Colonic mucosa (tissue), 4 donors: Measurements from ENCODE around the gene SLX9. TPM values are rescaled to one million over a fixed set of nuclear protein-coding genes. Genes with fewer than 3 reads are reported as not detected.

Experiments used
- DNase-seq: peaks from one replicate; pipeline ENCODE4 v3.0.0-alpha.2; 2020
- H3K27ac ChIP-seq: fragments of 200-600 bp; one replicate; pipeline ENCODE4 v1.8.0; 2021
- H3K27me3 ChIP-seq: fragments of 200-600 bp; one replicate; pipeline ENCODE4 v1.8.0; 2021
- H3K36me3 ChIP-seq: fragments of 200-600 bp; one replicate; pipeline ENCODE4 v1.8.0; 2021
- H3K4me1 ChIP-seq: fragments of 200-600 bp; one replicate; pipeline ENCODE4 v1.8.0; 2021; ENCODE audit warnings: mild to moderate bottlenecking
- H3K4me3 ChIP-seq: fragments of 200-600 bp; one replicate; pipeline ENCODE4 v1.8.0; 2021
- H3K9ac ChIP-seq, 2 donors: one replicate each; pipeline ENCODE4 v1.7.0; 2013; ENCODE audit warnings: control low read depth in 2 of 2, low read depth in 2 of 2, low read length in 2 of 2
- H3K9me3 ChIP-seq: fragments of 200-600 bp; one replicate; pipeline ENCODE4 v1.8.0; 2021
- intact Hi-C: fragments of 100-400 bp; cut with DNase I; formaldehyde crosslinking; loops from one replicate; pipeline ENCODE4 v1.14.1; 2022
- total RNA-seq, 2 donors: library from RNA; stranded (reverse); fragmentation: NEBNext Ultra II Directional in 1 of 2; extraction: Animal tissue kit (Norgen Biotek cat#: 25700) in 1 of 2; gene quantifications; one replicate each; pipeline ENCODE4 v1.2.1, GENCODE V29; 2021
- TF ChIP-seq, protein P1 (sequence below): fragments of 200-600 bp; IDR thresholded peaks from one replicate; pipeline ENCODE4 v1.8.0; 2022; ENCODE audit warnings: antibody characterized with exemption, mild to moderate bottlenecking
- donor health status: healthy.
- donor health status: DM: no; HTN: no; CAD: no.
- donor health status: DM: no; HTN: no; CAD: no.

Gene SLX9
- total RNA-seq, 2 donors from 2014 or later, result 30.6 to 50.1 TPM

DNA sequence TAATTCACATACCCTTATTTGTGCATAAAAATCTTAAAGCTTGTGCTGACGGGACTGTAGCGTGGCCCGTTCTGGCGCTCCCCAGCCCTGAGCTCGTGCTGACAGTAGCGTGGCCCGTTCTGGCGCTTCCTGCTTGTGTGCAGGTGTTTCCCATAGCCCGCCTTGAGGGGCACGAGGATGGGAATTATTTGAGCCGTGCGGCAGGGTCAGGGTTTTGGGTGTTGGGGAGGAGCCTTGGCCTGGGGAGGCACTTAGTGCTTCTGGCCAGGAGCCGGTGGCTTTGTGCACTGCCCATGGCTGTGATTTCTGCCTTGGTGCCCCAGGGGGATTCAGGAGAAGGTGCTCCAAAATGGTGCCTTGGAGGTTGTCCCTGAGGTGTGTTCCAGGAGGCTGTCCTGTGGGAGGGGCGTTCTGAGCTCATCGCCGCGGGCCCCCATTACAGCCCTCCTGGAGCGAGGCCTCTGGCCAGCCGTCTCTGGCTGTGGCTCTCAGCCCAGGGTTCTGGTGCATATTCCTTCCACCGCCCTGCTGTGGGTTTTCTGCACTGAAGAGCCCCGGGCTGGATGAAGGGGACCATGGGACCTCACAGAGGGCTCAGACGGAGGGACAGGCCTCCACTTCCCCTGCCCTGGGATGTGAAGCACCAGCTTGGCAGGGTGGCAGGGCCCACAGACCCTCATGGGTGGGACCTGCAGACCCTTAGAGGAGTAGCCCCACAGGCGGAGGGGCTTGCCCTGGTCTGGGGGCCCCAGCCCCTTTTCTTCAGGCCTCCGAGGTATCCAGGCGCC is 6.6 kb downstream of the SLX9 start:
- TF ChIP-seq, protein P1, sequence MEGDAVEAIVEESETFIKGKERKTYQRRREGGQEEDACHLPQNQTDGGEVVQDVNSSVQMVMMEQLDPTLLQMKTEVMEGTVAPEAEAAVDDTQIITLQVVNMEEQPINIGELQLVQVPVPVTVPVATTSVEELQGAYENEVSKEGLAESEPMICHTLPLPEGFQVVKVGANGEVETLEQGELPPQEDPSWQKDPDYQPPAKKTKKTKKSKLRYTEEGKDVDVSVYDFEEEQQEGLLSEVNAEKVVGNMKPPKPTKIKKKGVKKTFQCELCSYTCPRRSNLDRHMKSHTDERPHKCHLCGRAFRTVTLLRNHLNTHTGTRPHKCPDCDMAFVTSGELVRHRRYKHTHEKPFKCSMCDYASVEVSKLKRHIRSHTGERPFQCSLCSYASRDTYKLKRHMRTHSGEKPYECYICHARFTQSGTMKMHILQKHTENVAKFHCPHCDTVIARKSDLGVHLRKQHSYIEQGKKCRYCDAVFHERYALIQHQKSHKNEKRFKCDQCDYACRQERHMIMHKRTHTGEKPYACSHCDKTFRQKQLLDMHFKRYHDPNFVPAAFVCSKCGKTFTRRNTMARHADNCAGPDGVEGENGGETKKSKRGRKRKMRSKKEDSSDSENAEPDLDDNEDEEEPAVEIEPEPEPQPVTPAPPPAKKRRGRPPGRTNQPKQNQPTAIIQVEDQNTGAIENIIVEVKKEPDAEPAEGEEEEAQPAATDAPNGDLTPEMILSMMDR, result no peak
- H3K9ac ChIP-seq, result no peak overlapping the region
- no peaks in the 10 kb centered on the region for H3K36me3 ChIP-seq
- intact Hi-C loops, result no loop called here
- H3K9me3 ChIP-seq, result no peaks in the 10 kb centered on the region
- no peak for DNase-seq
- H3K4me1 ChIP-seq, result peaks cover 14% of the 10 kb centered on the region
- no peak overlapping the region for H3K4me3 ChIP-seq
- no peaks in the 10 kb centered on the region for H3K27me3 ChIP-seq
- H3K27ac ChIP-seq, result no peak overlapping the region

DNA sequence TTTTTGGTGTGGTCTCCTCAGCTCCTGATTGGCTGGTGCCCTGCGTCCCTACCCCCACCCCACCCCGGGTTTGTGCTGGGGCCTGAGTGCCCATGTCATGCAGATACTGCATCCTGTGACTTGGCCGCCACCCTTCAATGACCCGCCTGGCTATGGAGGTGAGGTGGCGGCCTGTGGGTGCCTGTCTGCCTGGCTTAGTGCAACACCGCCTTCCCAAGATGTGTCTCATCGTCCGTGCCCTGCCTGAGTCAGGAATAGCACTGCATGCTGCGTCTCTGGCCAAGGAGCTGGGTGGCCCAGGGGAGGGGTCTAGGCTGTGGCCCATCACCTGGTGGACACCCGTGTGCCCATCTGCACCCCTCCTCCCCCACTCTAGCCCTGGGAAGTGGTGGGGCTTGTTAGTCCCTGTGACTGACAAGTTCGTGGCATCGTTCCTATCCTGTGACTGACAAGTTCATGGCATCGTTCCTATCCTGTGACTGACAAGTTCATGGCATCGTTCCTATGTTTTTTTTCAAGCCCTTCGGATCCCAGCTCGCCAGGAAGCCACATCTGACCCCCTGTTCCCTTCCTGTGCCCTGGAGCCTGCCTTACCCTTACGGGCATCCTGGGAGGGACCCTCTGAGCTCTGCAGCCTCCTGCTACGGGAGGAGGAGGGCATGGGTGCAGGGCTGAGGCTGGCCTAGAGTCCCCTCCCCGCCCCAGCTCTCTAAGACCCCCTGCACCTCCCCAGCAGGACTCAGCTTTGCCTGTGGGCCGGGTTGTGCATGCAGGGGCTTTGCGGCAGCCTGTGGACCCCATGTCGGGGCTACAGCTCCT is 7.5 kb downstream of the SLX9 start:
- no peaks in the 10 kb centered on the region for H3K27me3 ChIP-seq
- no peak overlapping the region for H3K9ac ChIP-seq
- TF ChIP-seq, protein P1, result no peak
- H3K9me3 ChIP-seq, result no peaks in the 10 kb centered on the region
- no peaks in the 10 kb centered on the region for H3K36me3 ChIP-seq
- H3K4me1 ChIP-seq, result peaks cover 10% of the 10 kb centered on the region
- no peak for DNase-seq
- no peak overlapping the region for H3K27ac ChIP-seq
- no peak overlapping the region for H3K4me3 ChIP-seq
- intact Hi-C loops, result no loop called here

DNA sequence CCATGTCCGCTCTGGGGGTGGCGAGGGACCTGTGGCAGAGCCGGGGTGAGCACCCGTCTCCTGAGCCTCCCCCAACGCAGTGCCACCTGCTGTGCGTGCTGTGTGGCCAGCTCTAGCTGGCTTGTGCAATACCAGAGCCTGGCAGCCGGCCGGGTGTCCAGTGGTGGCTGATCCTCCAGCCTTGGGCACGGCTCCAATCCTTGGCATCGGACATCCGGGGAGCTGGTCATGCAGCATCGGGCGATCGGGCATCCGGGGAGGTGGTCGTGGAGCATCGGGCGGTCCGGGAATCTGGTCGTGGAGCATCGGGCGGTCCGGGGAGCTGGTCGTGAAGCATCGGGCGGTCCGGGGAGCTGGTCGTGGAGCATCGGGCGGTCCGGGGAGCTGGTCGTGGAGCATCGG is 8.1 kb downstream of the SLX9 start:
- no peak overlapping the region for H3K9ac ChIP-seq
- intact Hi-C loops, result no loop called here
- TF ChIP-seq, protein P1, result no peak
- no peaks in the 10 kb centered on the region for H3K27me3 ChIP-seq
- H3K27ac ChIP-seq, result no peak overlapping the region
- no peaks in the 10 kb centered on the region for H3K36me3 ChIP-seq
- DNase-seq, result no peak
- no peak overlapping the region for H3K4me3 ChIP-seq
- H3K9me3 ChIP-seq, result no peaks in the 10 kb centered on the region
- peaks cover 6% of the 10 kb centered on the region for H3K4me1 ChIP-seq

DNA sequence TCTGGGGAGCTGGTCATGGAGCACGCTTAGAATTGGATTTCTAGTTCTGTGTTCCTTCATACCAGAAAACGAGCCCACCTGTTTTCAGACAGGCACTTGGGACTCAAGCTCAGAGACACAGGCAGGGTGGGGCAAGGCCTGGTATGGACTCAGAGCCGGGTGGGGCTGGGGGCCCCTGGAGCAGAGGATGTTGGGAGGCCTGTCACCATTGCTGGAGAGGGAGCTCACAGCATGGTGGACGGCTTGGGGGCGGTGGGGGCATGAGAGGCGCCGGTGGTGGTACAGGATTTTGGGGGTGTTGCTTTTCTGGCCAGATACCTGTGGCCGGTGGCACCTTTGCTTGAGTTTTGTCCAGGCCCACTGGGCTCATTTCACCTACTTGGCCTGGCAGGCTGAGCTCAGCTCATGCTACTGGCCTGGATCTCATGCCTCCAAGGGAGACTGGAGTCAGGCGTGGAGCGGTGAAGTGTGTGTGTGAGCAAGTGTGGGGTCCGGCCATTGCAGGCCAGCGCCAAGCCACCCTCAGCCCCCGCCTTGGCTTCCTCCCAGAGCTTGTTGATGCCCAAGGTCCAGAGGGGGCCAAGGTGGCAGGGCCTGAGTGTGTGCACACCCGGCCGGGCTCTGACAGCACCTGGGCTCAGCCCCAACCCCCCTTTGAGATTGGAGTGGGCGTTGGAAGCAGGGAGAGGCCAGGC is 8.7 kb downstream of the SLX9 start:
- DNase-seq, result no peak
- Histone ChIP-seq H3K4me1 (peaks cover 6% of the 10 kb centered on the region), H3K4me3 (no peak overlapping the region), H3K9me3 (no peaks in the 10 kb centered on the region), H3K36me3 (no peaks in the 10 kb centered on the region), H3K27ac (no peak overlapping the region), H3K9ac (no peak overlapping the region), H3K27me3 (no peaks in the 10 kb centered on the region)
- TF ChIP-seq, protein P1, result no peak
- intact Hi-C loops, result loop anchor here (1.0 kb wide), 1 partner anchor 180 kb away; no protein-coding TSS in a partner anchor

DNA sequence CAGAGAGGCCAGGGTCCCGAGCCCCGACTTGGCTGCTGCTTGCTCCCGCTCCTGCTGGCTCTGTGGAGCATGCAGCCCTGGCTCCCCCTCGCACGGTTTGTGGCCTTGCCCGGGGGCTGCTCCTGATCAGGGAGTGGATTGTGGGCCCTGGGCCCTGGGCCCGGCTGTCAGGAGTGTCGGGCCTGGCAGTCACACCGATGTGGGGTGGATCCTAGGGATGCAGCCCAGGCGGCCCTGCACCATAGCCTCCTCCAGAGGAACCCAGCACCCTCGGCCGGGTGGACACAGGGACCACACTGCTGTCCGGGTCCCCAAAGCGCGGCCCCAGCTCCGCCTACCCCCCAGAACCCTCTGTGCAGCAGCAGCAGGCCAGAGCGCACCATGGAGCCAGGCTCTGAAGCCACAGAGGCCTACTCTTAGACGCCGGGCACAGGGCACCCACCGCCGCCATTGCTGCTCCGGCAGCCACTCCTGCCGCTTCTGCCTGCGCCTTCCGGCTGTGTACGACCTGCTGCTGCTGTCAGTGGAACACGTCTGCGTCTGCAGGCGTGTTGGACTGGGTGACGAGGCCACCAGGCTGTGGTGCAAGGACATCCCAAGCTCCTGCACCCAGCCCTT is 9.4 kb downstream of the SLX9 start:
- Histone ChIP-seq H3K36me3 (no peaks in the 10 kb centered on the region), H3K9ac (peak overlapping the region in 1 of 2 donors; percentile 4), H3K4me1 (peaks cover 6% of the 10 kb centered on the region), H3K9me3 (no peaks in the 10 kb centered on the region), H3K27ac (no peak overlapping the region), H3K27me3 (no peaks in the 10 kb centered on the region), H3K4me3 (no peak overlapping the region)
- TF ChIP-seq, protein P1, result no peak
- DNase-seq, result no peak
- intact Hi-C loops, result loop anchor here (1.0 kb wide), 1 partner anchor 179 kb away; no protein-coding TSS in a partner anchor
